CD4-positive, alpha-beta T cell treated with Interleukin-1 beta for 1 hour (primary cell): Measurements from ENCODE around the gene OSGIN1.
"Not testable (repeated sequence)": the region's sequence is repeated elsewhere in the genome, so short reads cannot be mapped to it uniquely, and the experiment has no call there.

Source experiments
- DNase-seq, 2 donors: peaks; one replicate each; pipeline ENCODE4 v3.0.0-alpha.2; 2020 to 2022

OSGIN1 gene

GRCh38 chr16:83926726-83927397, 26.2 kb upstream of the OSGIN1 start:
- peak; percentile 28 to 37 for DNase-seq

GRCh38 chr16:83928341-83929055, 24.5 kb upstream of the OSGIN1 start:
- DNase-seq: no peak

- no peak for DNase-seq
These were observed 23.1 kb upstream of the OSGIN1 start for GRCh38 chr16:83929811-83930555.

GRCh38 chr16:83930730-83931500, 22.1 kb upstream of the OSGIN1 start:
- DNase-seq: no peak

DNA sequence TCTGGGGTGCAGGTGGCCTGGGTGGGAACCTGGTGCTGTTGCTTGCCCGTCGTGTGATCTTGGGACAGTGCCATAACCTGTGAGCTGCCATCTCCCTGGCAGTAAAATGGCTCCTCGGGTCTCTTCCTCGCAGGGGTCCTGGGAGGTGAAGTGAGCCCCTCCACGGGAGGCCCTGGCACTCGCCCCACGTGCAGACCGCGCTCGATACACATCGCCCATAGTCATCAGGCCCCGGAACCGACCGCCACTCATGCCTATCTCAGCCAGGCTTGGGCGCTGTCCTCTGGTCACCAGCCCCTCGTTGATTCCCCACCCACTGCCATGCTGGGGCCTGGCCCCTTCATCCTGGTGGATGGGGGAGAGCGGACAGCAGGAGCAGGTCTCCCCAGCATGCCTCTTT, 21.5 kb upstream of the OSGIN1 start:
- DNase-seq: no peak

DNA sequence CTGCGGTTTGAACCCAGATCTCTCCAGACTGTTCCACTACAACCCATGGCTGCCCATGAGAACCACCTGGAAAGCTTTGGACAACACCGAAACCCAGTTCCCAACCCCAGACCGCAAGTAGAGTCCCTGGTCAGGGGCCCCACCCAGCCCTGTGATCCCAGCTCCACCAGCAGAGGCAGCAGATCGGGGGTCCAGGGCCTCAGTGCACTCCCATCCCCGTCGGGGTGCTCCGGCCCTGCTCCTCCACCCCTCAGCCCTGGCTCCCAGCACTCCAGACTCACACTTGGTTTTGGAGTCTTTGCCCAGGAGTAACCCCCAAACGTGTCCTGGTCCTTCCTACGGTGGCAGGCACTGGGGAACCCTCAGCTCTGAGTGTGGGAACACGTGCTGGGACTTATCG, 20.7 kb upstream of the OSGIN1 start:
- DNase-seq: no peak

DNA sequence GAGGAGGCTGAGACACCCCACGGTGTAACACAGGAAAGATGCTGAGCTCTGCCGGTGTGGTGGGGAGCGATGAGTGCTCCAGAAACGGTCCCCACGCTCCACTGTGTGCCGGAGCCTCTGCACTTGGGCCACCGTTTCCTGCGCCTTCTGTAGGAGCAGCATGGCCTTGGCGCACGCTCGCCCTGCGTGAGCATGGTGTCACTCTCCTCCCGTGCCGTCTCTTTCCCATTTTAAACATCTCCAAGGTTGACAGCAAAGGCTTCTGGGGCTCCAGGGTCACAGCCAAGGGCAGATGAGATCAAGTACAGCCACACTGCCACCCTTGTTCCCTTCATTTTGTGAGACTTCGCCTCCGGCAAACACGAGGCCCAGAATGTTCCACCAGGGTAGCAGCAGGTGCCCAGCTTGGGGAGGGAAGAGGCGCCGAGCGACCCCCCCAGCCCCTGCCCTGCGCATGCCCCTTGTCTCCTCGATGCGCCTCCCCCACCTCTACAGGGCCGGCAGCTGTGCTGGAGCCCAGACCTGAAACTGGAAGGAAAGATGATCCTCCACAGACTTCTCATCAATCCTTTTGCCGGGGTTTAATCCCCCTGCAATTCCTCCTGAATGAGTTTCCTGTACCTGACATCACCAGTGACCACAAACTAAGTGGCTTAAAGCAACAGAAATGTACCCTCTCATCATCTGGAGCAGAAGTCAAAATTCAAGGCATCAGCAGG, 19.9 kb upstream of the OSGIN1 start:
- DNase-seq: no peak

- no peak for DNase-seq
These were observed 19.0 kb upstream of the OSGIN1 start for GRCh38 chr16:83933885-83934683.

DNA sequence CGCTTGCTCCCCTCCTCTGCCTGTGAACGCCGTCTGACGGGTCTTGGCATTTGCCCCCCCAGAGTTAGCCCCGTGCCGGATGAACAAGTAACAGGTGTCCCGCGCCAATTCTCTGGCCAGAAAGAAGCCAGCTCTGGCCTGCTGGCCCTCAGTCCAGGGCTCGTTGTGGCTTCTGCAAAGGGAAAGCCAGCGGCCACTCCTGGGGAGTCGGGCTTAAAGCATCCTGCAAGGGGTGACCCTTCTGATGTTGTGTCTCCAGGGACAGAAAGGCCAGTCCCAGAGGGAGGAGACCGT, 18.4 kb upstream of the OSGIN1 start:
- DNase-seq: no peak

DNA sequence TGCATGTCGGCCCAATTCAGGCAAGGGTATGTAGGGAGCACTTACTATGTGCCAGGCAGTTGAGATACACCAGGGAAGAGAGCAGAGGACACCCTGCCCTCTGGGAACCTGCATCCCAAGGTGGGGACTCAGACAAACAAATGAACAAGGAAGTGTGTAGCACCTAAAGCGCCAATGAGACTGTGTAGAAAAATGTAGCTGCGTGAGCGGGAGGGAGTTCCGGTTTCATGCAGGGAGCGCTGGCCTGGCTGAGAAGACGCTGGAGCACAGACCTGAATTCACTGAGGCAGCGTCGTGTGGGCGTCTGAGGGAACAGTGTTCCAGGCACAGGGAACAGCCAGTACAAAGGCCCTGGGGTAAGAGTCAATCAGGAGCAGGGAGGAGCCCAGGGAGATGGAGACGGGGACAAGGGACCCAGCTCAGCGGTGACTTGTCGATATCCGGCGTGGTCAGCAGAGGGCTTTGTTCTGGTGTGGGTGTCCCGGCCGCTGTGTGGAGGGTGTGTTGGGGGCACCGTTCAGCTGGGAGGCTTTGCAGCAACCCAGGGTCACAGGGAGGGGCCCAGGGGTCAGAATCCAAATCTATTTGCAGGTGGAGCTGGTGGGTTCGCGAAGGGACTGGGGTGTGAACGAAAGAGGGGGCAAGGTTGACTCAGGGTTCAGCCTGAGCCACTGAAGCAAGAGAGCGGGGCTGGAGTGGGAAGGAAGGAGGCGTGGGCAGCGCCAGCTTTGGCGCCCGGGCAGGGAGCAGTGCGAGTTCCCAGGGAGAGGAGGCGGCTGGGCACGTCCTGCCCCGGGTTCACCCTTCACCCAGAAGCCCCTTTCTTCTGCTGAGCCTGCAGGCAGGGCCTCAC, 17.8 kb upstream of the OSGIN1 start:
- no peak for DNase-seq

- no peak for DNase-seq
These were observed 17.2 kb upstream of the OSGIN1 start for GRCh38 chr16:83935858-83936255.

DNA sequence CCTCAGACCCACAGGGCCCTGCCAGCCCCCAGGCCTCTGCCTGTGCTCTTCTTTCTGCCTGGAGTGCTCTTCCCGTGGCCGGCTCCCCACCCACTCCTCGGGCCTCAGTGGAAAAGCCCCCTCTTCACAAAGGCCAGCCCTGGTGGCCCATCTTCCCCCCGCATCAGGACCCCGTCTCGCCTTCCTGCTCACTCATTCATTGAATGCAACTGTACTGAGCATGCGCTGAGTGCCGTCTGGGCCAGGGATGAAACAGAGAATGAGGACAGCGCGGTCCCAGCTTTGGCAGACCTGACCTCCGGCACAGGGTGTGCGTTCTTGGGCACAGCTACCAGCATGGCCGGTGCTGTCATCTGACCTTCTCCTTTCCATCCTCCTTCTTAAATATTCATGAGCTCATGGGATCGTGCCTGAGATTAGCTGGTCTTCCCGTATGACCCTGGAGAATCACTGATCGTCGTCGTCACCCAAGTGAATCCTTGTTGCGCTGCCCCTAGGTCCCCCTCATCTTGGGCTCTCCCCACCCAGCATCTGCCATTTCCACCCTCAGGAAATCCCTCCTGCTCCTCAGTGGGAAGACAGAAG, 16.4 kb upstream of the OSGIN1 start:
- DNase-seq: no peak

- no peak for DNase-seq
These were observed 15.8 kb upstream of the OSGIN1 start for GRCh38 chr16:83937267-83937666.

- no peak for DNase-seq
These were observed 14.8 kb upstream of the OSGIN1 start for GRCh38 chr16:83937922-83938885.

DNA sequence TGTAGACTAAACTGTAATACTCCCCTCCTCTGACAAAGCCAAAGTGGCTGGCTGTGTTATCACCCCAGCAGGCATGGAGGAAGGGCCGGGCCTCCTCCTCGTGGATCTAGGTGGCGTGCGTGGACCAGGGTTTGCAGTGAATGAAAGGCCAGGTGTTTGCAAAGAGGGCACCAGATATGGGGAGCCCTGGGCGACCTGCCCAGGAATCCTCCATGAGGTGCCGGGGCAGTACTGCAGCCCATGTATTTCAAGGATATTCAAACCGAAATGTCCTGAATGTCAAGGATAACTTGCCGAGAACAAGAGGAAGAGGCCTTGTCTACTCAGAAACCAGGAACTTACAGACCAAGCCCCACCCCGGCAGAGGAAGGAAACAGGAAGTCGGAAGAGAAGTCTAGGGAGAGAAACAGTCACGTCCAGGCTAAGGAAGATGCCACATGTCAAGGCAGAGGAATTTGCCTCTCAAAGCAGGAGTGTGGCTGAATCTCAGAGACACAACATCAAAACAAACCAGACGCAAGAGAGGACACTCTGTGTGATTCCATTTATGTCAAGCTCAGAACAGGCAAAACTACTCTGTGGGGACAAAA, 13.7 kb upstream of the OSGIN1 start:
- peak in 1 of 2 donors; percentile 35 for DNase-seq

DNA sequence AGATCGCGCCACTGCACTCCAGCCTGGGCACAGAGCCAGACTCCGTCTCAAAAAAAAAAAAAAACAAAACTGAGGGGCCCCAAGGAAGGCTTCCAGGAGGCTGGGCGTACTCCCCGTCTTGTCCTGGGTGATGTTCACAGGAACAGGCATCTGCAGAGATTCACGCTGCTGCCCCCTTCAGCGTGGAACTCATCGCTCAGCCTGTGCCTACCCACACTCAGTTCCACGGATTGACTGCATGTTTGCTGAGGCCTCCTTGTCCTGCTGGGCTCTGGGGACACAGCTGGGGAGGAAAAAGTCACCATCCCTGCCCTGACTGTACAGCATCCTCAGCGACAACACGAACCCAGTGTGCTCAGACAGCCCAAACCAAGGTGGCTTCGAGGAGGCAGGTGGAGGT, 12.9 kb upstream of the OSGIN1 start:
- no peak for DNase-seq

DNA sequence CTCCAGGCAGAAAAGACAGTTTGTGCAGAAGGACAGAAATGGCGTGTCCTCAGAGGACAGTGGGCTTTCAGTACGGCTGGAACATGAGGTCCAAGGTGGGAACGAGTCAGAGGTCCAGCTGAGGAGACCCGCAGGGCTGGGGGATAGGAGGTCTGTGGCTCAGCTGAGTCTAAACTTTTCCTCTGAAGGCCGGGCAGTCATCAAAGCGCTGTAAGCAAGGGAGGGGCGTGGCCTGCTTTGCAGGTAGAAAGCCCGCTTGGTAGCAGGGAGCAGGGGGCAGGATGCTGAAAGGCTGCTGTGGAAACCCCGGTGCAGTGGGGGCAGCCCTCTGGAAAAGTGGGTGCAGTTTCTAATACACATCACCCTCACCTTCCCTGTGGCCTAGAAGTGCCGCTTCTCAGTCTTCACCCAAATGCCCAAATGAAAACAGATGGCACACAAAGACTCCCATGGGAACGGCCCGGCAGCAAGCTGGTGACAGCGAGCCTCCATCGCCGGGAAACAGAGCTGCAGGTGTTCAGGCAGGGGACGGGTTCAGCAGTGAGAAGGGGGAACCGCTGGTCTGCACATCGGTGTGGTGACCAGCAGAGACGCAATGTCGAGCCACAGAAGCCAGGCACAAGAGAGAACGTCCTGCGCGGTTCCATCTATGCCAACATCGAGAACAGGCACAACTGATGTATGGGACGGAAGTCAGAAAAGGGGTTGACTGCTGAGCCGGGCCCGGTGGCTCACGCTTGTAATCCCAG, 12.2 kb upstream of the OSGIN1 start:
- no peak for DNase-seq

GRCh38 chr16:83941546-83941945, 11.5 kb upstream of the OSGIN1 start:
- not testable (repeated sequence) for DNase-seq
